IPS-20b (cell line): Measurements from ENCODE around the gene STKLD1.

Source experiments
- H3K27ac ChIP-seq: one replicate; pipeline ENCODE4 v1.5.1; 2013; ENCODE audit warnings: low read length
- H3K27me3 ChIP-seq: 2 replicates; pipeline ENCODE4 v1.6.1; 2013; ENCODE audit warnings: mild to moderate bottlenecking, low read length, inconsistent platforms; ENCODE audit not compliant: insufficient read depth
- H3K36me3 ChIP-seq: 2 replicates; pipeline ENCODE4 v1.6.1; 2013; ENCODE audit warnings: low read depth, mild to moderate bottlenecking, inconsistent platforms, low read length, moderate library complexity; ENCODE audit not compliant: insufficient read depth
- H3K4me1 ChIP-seq: 2 replicates; pipeline ENCODE4 v1.6.1; 2013; ENCODE audit warnings: mild to moderate bottlenecking, control low read depth, inconsistent platforms, low read length, moderate library complexity; ENCODE audit not compliant: insufficient read depth
- H3K4me3 ChIP-seq: 2 replicates; pipeline ENCODE4 v1.5.1; 2013; ENCODE audit warnings: mild to moderate bottlenecking, low read length, inconsistent platforms
- H3K9ac ChIP-seq: 2 replicates; pipeline ENCODE4 v1.6.1; 2013; ENCODE audit warnings: low read depth, mild to moderate bottlenecking, inconsistent platforms, low read length, moderate library complexity
- H3K9me3 ChIP-seq: 2 replicates; pipeline ENCODE4 v1.6.1; 2013; ENCODE audit warnings: mild to moderate bottlenecking, low read depth, low read length, inconsistent platforms; ENCODE audit not compliant: insufficient read depth

The STKLD1 gene

DNA sequence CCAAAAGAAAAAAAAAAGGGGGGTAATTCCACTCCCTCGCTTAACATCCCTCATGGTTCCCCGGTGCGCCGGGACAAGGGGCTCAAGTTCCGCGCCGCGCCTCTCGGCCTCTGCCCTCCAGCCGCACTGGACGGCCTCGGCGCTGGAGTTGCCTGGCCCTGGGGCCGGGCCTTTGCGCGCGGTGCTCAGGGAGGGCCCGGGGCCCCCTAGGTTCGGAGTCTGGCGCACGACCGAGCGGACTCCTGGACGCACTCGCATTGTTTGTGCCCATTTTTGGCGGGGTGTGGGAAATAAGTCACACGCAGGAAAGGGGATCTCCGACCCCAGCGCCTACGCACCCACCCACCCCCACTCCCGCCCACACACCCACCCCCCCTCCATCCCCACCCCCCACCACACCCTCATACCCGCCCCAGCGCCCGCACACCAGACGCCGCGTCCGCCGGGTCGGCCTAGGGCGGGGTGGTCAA lies 28.6 kb upstream of the STKLD1 start:
- Histone ChIP-seq H3K36me3 (peaks cover 82% of the 10 kb centered on the region), H3K4me3 (peak overlapping the region; percentile 87)

GRCh38 chr9:133347985-133348717 lies 28.0 kb upstream of the STKLD1 start, which contains the start of the genes MED22 and RPL7A:
Gene MED22, minus strand, starts transcription at chr9:133348131. Its CDS starts 1,469 bp downstream, at chr9:133346662.
Gene RPL7A, plus strand, starts transcription at chr9:133348218. Its CDS starts 26 bp downstream, at chr9:133348244.
- no peaks in the 10 kb centered on the region for H3K27me3 ChIP-seq
- peak within 1 kb of the TSS; percentile 94 for H3K27ac ChIP-seq
- H3K36me3 ChIP-seq = peaks cover 81% of the 10 kb centered on the region
- H3K9me3 ChIP-seq = no peaks in the 10 kb centered on the region
- peak within 1 kb of the TSS; percentile 87 for H3K4me3 ChIP-seq
- H3K9ac ChIP-seq = peak within 1 kb of the TSS; percentile 100
- H3K4me1 ChIP-seq = no peaks in the 10 kb centered on the region

More for the DNA sequence above, 28.6 kb upstream of the STKLD1 start:
- Histone ChIP-seq H3K9ac (peak overlapping the region; percentile 100), H3K4me1 (no peaks in the 10 kb centered on the region), H3K9me3 (no peaks in the 10 kb centered on the region), H3K27ac (peak overlapping the region; percentile 48), H3K27me3 (no peaks in the 10 kb centered on the region)

DNA sequence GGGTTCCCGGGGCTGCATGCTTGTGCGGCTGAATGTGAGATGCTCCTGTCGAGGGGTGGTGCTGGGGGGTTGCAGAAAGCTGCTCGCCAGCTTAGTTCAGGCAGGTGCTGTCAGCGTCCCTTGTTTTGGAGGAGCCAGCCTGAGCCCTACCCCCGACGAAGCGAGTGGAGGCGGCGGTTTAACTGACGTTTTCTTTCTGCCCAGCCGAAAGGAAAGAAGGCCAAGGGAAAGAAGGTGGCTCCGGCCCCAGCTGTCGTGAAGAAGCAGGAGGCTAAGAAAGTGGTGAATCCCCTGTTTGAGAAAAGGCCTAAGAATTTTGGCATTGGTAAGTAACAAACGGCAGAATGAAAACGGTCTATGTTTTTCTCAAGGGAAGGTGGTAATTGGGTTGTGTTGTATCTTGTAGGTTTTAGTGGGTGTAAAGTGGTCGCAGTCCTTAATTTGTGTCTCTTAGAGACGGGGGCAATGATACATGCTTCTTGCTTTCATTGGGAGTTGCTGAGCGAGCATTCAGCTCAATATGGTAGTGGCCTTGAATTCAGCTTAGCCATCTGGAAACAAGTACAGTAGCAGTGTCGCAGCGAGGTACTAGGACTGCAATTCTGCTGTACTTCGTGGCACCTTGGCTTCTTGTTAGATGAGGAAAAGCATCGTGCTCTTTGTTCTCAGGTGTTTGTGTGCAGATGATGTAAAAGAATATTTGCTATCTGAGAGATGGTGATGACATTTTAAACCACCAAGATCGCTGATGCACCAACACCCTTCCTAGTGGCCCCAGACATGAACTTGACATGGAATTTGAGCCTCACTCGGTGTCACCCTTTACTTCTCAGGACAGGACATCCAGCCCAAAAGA lies 27.2 kb upstream of the STKLD1 start:
- Histone ChIP-seq H3K9ac (peak overlapping the region; percentile 100), H3K27ac (peak overlapping the region; percentile 94), H3K4me1 (no peaks in the 10 kb centered on the region), H3K27me3 (no peaks in the 10 kb centered on the region), H3K36me3 (peaks cover 81% of the 10 kb centered on the region), H3K9me3 (no peaks in the 10 kb centered on the region), H3K4me3 (peak overlapping the region; percentile 87)

DNA sequence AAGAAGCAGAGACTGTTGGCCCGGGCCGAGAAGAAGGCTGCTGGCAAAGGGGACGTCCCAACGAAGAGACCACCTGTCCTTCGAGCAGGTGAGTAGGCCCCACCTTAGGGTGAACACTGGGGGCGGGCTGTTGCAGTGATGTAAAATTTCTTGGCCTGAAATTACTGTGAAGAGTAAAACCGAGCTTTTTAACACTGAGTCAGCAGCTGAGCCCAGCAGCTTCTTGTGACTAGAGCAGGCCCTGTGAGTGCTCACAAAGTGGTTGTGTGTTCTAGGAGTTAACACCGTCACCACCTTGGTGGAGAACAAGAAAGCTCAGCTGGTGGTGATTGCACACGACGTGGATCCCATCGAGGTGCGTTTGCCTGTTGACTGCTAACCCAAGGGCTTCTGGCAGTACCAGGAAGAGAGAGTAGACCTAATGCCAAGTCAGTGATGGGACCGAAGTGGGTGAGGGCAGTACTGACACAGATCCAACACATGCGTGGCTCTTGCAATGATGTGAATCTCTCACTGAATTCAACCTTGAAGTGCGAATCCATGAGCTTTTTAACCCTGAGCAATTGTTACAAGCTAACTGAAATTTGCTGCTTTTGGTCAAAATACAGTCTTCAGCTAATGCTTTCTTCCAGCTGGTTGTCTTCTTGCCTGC lies 26.1 kb upstream of the STKLD1 start:
- peak overlapping the region; percentile 100; the same call in 1 of the 2 replicates for H3K9ac ChIP-seq
- H3K4me3 ChIP-seq = peak overlapping the region; percentile 87; the same call in 1 of the 2 replicates
- peaks cover 69% of the 10 kb centered on the region for H3K36me3 ChIP-seq
- no peaks in the 10 kb centered on the region for H3K9me3 ChIP-seq
- H3K27ac ChIP-seq = no peak overlapping the region
- no peaks in the 10 kb centered on the region for H3K27me3 ChIP-seq
- no peaks in the 10 kb centered on the region for H3K4me1 ChIP-seq

DNA sequence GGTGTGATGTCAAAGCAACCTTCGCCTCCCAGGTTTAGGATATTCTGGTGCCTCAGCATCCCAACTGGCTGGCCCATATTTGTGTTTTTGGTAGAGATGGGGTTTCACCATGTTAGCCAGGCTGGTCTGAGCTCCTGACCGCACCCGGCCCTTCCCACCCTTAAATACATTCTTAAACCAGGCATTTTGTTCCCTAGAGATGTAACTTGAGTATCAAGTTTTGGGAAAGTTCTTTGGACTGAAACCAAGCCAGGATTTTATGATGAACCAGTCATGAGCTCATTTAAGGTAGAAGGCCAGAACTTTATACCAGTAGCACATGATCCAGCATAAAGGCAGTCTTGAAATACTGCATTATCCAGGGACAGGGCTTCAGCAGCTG lies 24.6 kb upstream of the STKLD1 start:
- Histone ChIP-seq H3K9ac (no peak overlapping the region), H3K27ac (no peak overlapping the region), H3K4me3 (no peak overlapping the region), H3K4me1 (no peaks in the 10 kb centered on the region), H3K9me3 (no peaks in the 10 kb centered on the region), H3K36me3 (peaks cover 56% of the 10 kb centered on the region), H3K27me3 (no peaks in the 10 kb centered on the region)

DNA sequence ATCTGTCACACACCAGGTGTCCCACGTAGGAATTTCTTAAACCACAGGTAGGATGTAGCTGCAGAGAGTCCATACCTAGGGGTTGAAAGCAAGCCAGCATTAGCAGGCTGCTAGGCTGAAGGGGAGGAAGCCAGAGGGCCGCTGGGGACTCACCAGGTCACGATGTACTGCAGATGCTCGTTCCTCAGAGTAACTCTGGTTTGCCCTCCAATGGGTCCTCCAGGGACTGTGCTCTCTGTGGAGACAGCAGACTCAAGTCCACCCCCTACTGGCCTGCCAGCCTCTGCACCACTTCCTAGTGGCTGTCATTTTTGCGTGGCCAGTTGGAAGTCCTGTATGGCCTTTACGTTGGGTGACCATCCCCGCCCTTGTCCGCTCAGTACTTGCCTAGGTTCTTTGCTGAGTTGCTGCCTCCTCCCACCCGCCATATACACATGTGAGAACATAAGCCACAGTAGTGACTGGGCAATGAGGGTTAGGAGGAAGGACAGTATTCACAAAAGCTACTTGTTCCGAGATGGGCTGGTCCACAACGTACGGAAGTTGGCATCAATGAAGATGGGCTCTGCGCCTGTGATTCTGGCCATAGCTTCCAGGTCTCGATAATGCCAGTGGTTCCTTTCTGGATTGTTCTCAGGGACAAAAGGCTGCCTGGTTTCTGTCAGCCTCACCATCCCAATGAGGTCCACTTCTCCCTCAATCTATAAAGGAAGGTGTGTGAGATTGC lies 24.1 kb upstream of the STKLD1 start:
- H3K9ac ChIP-seq = no peak overlapping the region
- no peak overlapping the region for H3K4me3 ChIP-seq
- no peak overlapping the region for H3K27ac ChIP-seq
- no peaks in the 10 kb centered on the region for H3K9me3 ChIP-seq
- H3K27me3 ChIP-seq = no peaks in the 10 kb centered on the region
- H3K36me3 ChIP-seq = peaks cover 56% of the 10 kb centered on the region
- no peaks in the 10 kb centered on the region for H3K4me1 ChIP-seq

DNA sequence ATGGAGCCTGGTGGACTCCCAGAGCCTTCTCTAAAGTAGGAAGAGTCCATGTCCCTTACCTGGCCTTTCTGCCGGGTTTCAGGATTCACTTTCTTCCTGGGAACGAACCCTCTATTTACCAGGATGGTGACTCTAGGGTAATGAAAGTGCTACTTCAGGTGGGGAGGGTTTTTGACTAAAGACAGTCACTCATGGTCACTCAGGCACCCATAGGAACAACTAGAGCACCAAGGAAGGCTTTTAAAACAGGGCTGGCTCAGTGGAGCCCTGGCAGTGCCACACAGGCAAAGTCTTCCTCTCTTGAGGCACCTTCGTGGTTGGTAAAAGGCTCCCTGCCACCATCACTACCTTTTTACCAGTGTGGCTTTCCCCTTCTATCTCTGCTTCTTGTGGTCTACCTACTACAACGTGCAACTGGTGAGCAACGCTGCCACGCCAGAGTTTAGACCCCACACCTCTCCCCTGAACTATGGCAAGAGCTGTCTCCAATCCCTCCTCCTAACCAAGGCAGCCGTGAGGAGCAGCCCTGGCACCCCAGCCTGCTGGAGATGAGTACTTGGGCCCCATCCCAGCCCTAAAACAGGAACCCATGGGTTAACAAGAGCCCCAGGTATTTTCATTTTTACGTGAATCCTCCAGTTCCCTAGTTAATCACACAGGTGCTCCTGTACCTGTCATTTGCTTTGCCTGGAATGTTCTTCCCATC lies 23.4 kb upstream of the STKLD1 start:
- H3K4me3 ChIP-seq = no peak overlapping the region
- H3K9me3 ChIP-seq = no peaks in the 10 kb centered on the region
- peaks cover 59% of the 10 kb centered on the region for H3K36me3 ChIP-seq
- H3K9ac ChIP-seq = no peak overlapping the region
- H3K27me3 ChIP-seq = no peaks in the 10 kb centered on the region
- no peaks in the 10 kb centered on the region for H3K4me1 ChIP-seq
- H3K27ac ChIP-seq = no peak overlapping the region

DNA sequence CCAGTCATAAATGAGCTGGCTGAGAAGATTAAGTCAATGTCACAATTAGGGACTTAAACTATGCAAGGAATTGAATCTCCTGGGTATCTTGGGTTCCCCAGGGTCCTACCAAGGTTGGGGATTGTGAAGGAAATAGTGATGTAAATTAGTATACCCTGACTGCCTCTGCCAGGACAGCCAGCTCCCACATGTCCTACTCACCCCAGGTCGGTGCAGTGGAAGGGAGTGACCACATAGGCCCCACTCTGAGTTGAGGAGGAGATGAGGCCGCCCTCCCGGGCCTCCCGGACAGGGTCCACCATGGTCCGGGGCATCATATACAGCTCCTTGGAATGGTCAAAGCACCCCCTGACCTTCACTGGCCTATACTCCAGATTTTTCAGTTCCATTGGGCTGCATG lies 22.6 kb upstream of the STKLD1 start:
- peaks cover 64% of the 10 kb centered on the region for H3K36me3 ChIP-seq
- no peak overlapping the region for H3K9ac ChIP-seq
- H3K4me1 ChIP-seq = no peaks in the 10 kb centered on the region
- H3K27me3 ChIP-seq = no peaks in the 10 kb centered on the region
- H3K9me3 ChIP-seq = no peaks in the 10 kb centered on the region
- H3K4me3 ChIP-seq = no peak overlapping the region
- H3K27ac ChIP-seq = no peak overlapping the region

- Histone ChIP-seq H3K27me3 (no peaks in the 10 kb centered on the region), H3K4me1 (no peaks in the 10 kb centered on the region), H3K9ac (no peak overlapping the region), H3K9me3 (no peaks in the 10 kb centered on the region), H3K36me3 (peaks cover 57% of the 10 kb centered on the region), H3K27ac (no peak overlapping the region), H3K4me3 (no peak overlapping the region)
Observed at GRCh38 chr9:133354766-133355165, 21.4 kb upstream of the STKLD1 start.

DNA sequence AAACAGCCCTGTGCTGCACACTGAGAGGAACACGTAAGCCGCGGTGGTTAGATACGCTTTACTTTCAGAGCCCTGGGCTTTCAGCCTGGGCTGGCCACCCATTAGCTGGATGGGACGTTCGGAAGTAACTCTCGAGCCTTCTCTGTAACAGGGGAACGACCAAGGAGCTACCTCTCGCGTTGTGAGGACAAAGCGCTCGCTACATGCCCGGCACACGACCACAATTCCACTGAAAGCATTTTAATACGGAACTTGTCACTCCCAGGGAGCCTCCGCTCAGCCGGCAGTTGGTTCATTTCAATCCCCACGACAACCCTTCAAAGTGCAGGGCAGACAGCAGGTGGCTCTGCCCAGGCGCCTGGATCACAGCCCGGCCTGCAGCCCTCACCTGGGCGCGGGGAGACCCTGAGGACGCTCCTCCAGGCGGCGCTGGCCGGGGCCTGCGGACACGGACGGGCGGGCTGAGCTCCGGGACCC lies 20.2 kb upstream of the STKLD1 start:
- H3K27ac ChIP-seq = no peak overlapping the region
- H3K9ac ChIP-seq = peak overlapping the region; percentile 94
- H3K9me3 ChIP-seq = no peaks in the 10 kb centered on the region
- peaks cover 57% of the 10 kb centered on the region for H3K36me3 ChIP-seq
- H3K4me1 ChIP-seq = no peaks in the 10 kb centered on the region
- H3K27me3 ChIP-seq = no peaks in the 10 kb centered on the region
- H3K4me3 ChIP-seq = peak overlapping the region; percentile 97
